Ectodermal cell (in vitro differentiated cells): ENCODE data around the gene GPC4.

Source experiments
- H3K27ac ChIP-seq: 2 replicates; pipeline ENCODE4 v1.7.0; 2013; ENCODE audit warnings: mild to moderate bottlenecking, low read depth, low read length; ENCODE audit not compliant: insufficient read depth, poor library complexity, severe bottlenecking
- H3K27me3 ChIP-seq: 2 replicates; pipeline ENCODE4 v1.7.0; 2013; ENCODE audit warnings: mild to moderate bottlenecking, low read length; ENCODE audit not compliant: insufficient read depth, control insufficient read depth, poor library complexity, severe bottlenecking
- H3K36me3 ChIP-seq: one replicate; pipeline ENCODE4 v1.7.0; 2013; ENCODE audit warnings: low read length; ENCODE audit not compliant: control insufficient read depth, insufficient read depth
- H3K4me1 ChIP-seq: one replicate; pipeline ENCODE4 v1.7.0; 2013; ENCODE audit warnings: low read length; ENCODE audit not compliant: control insufficient read depth, insufficient read depth
- H3K4me3 ChIP-seq: 2 replicates; pipeline ENCODE4 v1.7.0; 2013; ENCODE audit warnings: low read depth, low read length, control low read depth; ENCODE audit not compliant: insufficient read depth
- H3K9me3 ChIP-seq: 2 replicates; pipeline ENCODE4 v1.7.0; 2013; ENCODE audit warnings: mild to moderate bottlenecking, low read length, moderate library complexity; ENCODE audit not compliant: control insufficient read depth
- WGBS, 2 experiments: methylation state at CpG; one replicate each; pipeline ENCODE4 v1.1.7; 2013; ENCODE audit warnings: missing lambda C conversion rate in 2 of 2; 5-methylcytosine and 5-hydroxymethylcytosine counted together

Gene GPC4

GRCh38 chrX:133250184-133251100, 164.8 kb downstream of the GPC4 start:
- no peaks in the 10 kb centered on the region for H3K36me3 ChIP-seq
- WGBS, 2 experiments, result 42 to 53% methylated on average over 5 of the region's 5 CpGs
- no peaks in the 10 kb centered on the region for H3K9me3 ChIP-seq
- no peaks in the 10 kb centered on the region for H3K4me1 ChIP-seq
- no peak overlapping the region for H3K4me3 ChIP-seq
- H3K27ac ChIP-seq, result no peak overlapping the region
- H3K27me3 ChIP-seq, result no peaks in the 10 kb centered on the region
